Measurements from ENCODE around the gene GTF2F2.

DNA sequence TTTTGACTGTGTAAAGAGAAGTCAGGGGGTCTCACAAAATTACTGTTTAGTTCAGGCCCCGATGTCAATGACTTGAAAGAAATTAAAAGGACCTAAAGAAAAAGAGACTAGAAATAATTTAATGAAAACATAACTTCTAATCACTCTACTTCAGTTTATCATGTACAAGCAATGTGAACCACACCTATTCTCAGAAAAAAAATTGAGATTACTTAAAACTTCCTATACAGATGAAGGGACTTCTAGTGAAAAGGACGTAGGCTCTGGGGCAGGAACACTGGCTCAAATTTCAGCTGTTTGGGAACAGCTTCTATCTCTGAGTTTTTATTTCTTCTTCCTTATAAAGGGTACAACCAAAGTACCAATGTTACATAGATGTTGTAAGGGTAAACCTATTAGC, 182.7 kb downstream of the GTF2F2 start:
- TF ChIP-seq EZH2phosphoT487 (IDR thresholded peaks at IDR 0.05; ENCODE audit: low read depth) = no peak
- TF ChIP-seq, protein P1, sequence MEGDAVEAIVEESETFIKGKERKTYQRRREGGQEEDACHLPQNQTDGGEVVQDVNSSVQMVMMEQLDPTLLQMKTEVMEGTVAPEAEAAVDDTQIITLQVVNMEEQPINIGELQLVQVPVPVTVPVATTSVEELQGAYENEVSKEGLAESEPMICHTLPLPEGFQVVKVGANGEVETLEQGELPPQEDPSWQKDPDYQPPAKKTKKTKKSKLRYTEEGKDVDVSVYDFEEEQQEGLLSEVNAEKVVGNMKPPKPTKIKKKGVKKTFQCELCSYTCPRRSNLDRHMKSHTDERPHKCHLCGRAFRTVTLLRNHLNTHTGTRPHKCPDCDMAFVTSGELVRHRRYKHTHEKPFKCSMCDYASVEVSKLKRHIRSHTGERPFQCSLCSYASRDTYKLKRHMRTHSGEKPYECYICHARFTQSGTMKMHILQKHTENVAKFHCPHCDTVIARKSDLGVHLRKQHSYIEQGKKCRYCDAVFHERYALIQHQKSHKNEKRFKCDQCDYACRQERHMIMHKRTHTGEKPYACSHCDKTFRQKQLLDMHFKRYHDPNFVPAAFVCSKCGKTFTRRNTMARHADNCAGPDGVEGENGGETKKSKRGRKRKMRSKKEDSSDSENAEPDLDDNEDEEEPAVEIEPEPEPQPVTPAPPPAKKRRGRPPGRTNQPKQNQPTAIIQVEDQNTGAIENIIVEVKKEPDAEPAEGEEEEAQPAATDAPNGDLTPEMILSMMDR (IDR thresholded peaks at IDR 0.05; ENCODE audit: low read depth, low read length) = no peak
